ENCODE measurements around the gene HUNK.

GRCh38 chr21:31921079-31921478, 48.3 kb downstream of the HUNK start:
- TF ChIP-seq MYC (IDR thresholded peaks at IDR 0.05; ENCODE audit: low read depth, low read length) (no peak), CTCF (IDR thresholded peaks at IDR 0.05; ENCODE audit: low read depth, low read length) (no peak), POLR2A (IDR thresholded peaks at IDR 0.05; ENCODE audit: extremely low read depth, insufficient read length) (no peak)
